ENCODE results near the gene EME2. TPM values are rescaled to one million over a fixed set of nuclear protein-coding genes. Genes with fewer than 3 reads are reported as not detected.

The EME2 gene
- total RNA-seq, 1 donor from 2014 or later, result 23.3 TPM

DNA sequence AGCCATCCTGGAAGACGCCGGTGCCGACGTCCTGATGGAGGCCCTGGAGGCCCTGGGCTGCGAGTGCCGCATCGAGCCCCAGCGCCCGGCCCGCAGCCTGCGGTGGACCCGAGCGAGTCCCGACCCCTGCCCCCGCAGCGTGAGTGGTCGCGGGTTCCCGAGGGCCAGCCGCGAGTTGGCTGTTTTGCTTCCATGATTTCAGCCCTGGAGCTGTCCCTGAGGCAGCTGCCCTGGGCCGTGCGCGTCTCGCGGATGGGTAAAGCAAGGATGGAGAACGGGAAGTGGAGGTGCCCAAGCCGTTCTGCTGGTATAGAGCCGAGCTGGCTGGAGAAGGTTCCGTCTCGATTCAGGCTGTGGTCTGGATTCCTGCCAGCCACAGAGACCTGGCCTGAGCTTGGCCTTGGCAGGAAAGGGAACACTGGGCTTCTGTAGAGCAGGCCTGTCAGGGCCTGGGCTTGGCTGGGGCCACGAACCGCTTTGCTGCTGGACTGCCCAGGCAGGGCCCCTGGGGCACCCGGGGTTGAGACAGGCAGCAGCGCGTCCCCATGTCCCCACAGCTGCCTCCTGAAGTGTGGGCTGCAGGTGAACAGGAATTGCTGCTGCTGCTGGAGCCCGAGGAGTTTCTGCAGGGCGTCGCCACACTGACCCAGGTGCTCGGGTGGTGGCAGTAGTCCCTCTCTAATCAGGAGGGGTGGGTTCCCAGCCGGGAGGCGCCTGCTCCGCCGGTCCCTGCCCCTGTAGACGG lies 1.3 kb downstream of the EME2 start:
- FAIRE-seq (no peak), DNase-seq (ENCODE audit: low read depth) (no peak)
- H3K27ac Mint-ChIP-seq (ENCODE audit: unreplicated experiment), result peak overlapping the region; percentile 83
- peak overlapping the region; percentile 66 for H3K4me3 ChIP-seq (ENCODE audit: insufficient read depth, low read depth, low read length)
- H3K9ac ChIP-seq (ENCODE audit: low read length), result peak overlapping the region; percentile 91
- H3K27me3 Mint-ChIP-seq (ENCODE audit: low read depth, unreplicated experiment), result no peaks in the 10 kb centered on the region
- H4K20me1 ChIP-seq (ENCODE audit: insufficient read depth, low read length), result peaks cover 43% of the 10 kb centered on the region
- H3K27ac ChIP-seq (ENCODE audit: low read depth, low read length), result peak overlapping the region; percentile 71
- peaks cover 26% of the 10 kb centered on the region for H3K4me1 ChIP-seq (ENCODE audit: insufficient read depth, low read length)
- H2AFZ ChIP-seq (ENCODE audit: low read depth, low read length), result peak overlapping the region; percentile 71
- no peaks in the 10 kb centered on the region for H3K27me3 ChIP-seq (ENCODE audit: insufficient read depth, low read length)
- peaks cover 6% of the 10 kb centered on the region for H3K4me1 Mint-ChIP-seq (ENCODE audit: low read depth, unreplicated experiment)
- no peaks in the 10 kb centered on the region for H3K36me3 ChIP-seq (ENCODE audit: insufficient read depth, low read length)
- H3K9me3 ChIP-seq (ENCODE audit: insufficient read depth, low read depth, low read length), result no peaks in the 10 kb centered on the region
- H3K79me2 ChIP-seq (ENCODE audit: insufficient read depth, low read length), result peaks cover 39% of the 10 kb centered on the region
- peak overlapping the region; percentile 86 for H3K4me3 Mint-ChIP-seq (ENCODE audit: unreplicated experiment)
- TF ChIP-seq, protein P1, sequence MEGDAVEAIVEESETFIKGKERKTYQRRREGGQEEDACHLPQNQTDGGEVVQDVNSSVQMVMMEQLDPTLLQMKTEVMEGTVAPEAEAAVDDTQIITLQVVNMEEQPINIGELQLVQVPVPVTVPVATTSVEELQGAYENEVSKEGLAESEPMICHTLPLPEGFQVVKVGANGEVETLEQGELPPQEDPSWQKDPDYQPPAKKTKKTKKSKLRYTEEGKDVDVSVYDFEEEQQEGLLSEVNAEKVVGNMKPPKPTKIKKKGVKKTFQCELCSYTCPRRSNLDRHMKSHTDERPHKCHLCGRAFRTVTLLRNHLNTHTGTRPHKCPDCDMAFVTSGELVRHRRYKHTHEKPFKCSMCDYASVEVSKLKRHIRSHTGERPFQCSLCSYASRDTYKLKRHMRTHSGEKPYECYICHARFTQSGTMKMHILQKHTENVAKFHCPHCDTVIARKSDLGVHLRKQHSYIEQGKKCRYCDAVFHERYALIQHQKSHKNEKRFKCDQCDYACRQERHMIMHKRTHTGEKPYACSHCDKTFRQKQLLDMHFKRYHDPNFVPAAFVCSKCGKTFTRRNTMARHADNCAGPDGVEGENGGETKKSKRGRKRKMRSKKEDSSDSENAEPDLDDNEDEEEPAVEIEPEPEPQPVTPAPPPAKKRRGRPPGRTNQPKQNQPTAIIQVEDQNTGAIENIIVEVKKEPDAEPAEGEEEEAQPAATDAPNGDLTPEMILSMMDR (IDR thresholded peaks at IDR 0.05; ENCODE audit: insufficient read depth, low read depth, low read length), result no peak
- TF ChIP-seq EZH2 (IDR thresholded peaks at IDR 0.05; ENCODE audit: insufficient read depth, low read length), result no peak
- no peaks in the 10 kb centered on the region for H3K9me3 Mint-ChIP-seq (ENCODE audit: unreplicated experiment)
- H3K4me2 ChIP-seq (ENCODE audit: low read length), result peak overlapping the region; percentile 91
- H3K36me3 Mint-ChIP-seq (ENCODE audit: low read depth, unreplicated experiment), result no peaks in the 10 kb centered on the region

DNA sequence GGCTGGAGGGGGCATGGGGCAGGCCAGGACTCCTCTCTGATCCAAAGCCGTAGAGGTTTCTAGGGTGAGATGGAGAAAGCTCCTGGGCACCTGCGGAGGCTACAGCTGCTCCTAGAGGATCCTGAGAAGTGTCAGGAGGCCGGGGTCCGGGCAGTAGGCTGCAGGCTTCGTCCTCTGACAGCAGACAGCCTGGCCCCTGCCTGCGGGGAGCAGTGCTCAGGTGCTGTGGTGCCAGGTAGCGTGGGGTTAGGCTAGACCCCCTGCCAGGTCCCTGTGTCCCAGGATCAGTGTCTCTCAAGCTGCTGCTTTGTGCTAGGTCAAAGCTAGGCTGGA lies 1.8 kb downstream of the EME2 start:
- no peaks in the 10 kb centered on the region for H3K36me3 ChIP-seq (ENCODE audit: insufficient read depth, low read length)
- no peak for TF ChIP-seq EZH2 (IDR thresholded peaks at IDR 0.05; ENCODE audit: insufficient read depth, low read length)
- TF ChIP-seq, protein P1 (IDR thresholded peaks at IDR 0.05; ENCODE audit: insufficient read depth, low read depth, low read length), result no peak
- H3K9me3 ChIP-seq (ENCODE audit: insufficient read depth, low read depth, low read length), result no peaks in the 10 kb centered on the region
- H3K9ac ChIP-seq (ENCODE audit: low read length), result peak overlapping the region; percentile 91
- H3K27ac Mint-ChIP-seq (ENCODE audit: unreplicated experiment), result no peak overlapping the region
- H3K79me2 ChIP-seq (ENCODE audit: insufficient read depth, low read length), result peaks cover 41% of the 10 kb centered on the region
- no peak overlapping the region for H2AFZ ChIP-seq (ENCODE audit: low read depth, low read length)
- H3K27me3 Mint-ChIP-seq (ENCODE audit: low read depth, unreplicated experiment), result no peaks in the 10 kb centered on the region
- peaks cover 6% of the 10 kb centered on the region for H3K4me1 Mint-ChIP-seq (ENCODE audit: low read depth, unreplicated experiment)
- peak overlapping the region; percentile 54 for H3K4me3 Mint-ChIP-seq (ENCODE audit: unreplicated experiment)
- H3K9me3 Mint-ChIP-seq (ENCODE audit: unreplicated experiment), result no peaks in the 10 kb centered on the region
- peak overlapping the region; percentile 5 for H3K4me3 ChIP-seq (ENCODE audit: insufficient read depth, low read depth, low read length)
- no peak overlapping the region for H3K27ac ChIP-seq (ENCODE audit: low read depth, low read length)
- no peaks in the 10 kb centered on the region for H3K27me3 ChIP-seq (ENCODE audit: insufficient read depth, low read length)
- DNase-seq (ENCODE audit: low read depth) (no peak), FAIRE-seq (no peak)
- H3K4me2 ChIP-seq (ENCODE audit: low read length), result peak overlapping the region; percentile 91
- peaks cover 43% of the 10 kb centered on the region for H4K20me1 ChIP-seq (ENCODE audit: insufficient read depth, low read length)
- no peaks in the 10 kb centered on the region for H3K36me3 Mint-ChIP-seq (ENCODE audit: low read depth, unreplicated experiment)
- peaks cover 26% of the 10 kb centered on the region for H3K4me1 ChIP-seq (ENCODE audit: insufficient read depth, low read length)

All from astrocyte (in vitro differentiated cells and primary cell).